Measurements from ENCODE around the gene CLCN3.

DNA sequence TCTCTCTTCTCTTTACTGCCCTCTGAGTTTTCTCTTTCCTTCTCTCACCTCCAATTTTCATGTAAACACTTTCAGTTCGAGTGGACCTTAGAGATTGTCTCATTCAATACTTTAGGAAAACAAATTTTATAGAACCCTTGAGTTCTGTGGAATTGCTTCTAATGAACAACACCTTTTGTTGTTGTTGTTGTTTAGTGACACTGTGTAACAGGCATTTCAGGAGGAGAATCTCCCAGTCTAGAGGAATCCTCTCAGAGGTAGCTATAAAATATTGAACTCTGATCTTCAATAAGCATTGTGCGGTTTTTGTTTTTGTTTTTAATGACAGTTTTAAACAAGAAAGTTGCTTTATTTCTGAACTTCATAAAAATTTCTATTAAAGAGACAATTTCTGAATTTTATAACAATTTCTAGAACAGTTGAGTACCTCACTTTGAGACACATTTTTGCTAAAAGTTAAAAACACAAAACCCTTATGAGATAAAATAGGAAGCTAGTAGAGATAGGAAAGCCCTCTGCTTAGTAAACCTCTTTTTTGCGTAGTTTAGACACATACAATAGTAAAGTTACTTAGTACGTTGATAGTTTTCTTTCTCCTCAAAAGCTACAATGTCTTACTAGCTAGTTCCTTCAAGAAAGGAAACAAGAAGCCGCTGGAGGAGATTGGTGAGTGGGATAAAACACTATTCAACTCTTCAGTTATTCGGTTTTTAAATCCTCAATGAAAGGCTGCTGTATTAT, 38.8 kb downstream of the CLCN3 start:
- TF ChIP-seq, protein P1, sequence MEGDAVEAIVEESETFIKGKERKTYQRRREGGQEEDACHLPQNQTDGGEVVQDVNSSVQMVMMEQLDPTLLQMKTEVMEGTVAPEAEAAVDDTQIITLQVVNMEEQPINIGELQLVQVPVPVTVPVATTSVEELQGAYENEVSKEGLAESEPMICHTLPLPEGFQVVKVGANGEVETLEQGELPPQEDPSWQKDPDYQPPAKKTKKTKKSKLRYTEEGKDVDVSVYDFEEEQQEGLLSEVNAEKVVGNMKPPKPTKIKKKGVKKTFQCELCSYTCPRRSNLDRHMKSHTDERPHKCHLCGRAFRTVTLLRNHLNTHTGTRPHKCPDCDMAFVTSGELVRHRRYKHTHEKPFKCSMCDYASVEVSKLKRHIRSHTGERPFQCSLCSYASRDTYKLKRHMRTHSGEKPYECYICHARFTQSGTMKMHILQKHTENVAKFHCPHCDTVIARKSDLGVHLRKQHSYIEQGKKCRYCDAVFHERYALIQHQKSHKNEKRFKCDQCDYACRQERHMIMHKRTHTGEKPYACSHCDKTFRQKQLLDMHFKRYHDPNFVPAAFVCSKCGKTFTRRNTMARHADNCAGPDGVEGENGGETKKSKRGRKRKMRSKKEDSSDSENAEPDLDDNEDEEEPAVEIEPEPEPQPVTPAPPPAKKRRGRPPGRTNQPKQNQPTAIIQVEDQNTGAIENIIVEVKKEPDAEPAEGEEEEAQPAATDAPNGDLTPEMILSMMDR (IDR thresholded peaks at IDR 0.05; ENCODE audit: low read length) = no peak
- TF ChIP-seq EZH2 (optimal IDR thresholded peaks at IDR 0.05; ENCODE audit: low read depth, low read length) = no peak
- no peak for TF ChIP-seq EZH2phosphoT487 (IDR thresholded peaks at IDR 0.05; ENCODE audit: low read length)
